G401 (cell line): ENCODE data around the gene PTPRN2. TPM values are rescaled to one million over a fixed set of nuclear protein-coding genes. Genes with fewer than 3 reads are reported as not detected.

ENCODE experiments used
- DNase-seq: peaks from one replicate; pipeline ENCODE4 v3.0.0-alpha.2; 2015; ENCODE audit warnings: low spot score
- in situ Hi-C: cut with HindIII; loops from 2 replicates; pipeline ENCODE4 v1.10.0; 2016; ENCODE audit warnings: low sequenced_read_pairs, mixed read lengths
- total RNA-seq: library from RNA; depleted of rRNA; stranded (reverse); fragments of >200 nt; shearing (Covaris generic); gene quantifications from 2 replicates; pipeline ENCODE4 v1.2.3, GENCODE V29; 2014

PTPRN2 gene
- total RNA-seq, 1 experiment from 2014 or later = not detected

DNA sequence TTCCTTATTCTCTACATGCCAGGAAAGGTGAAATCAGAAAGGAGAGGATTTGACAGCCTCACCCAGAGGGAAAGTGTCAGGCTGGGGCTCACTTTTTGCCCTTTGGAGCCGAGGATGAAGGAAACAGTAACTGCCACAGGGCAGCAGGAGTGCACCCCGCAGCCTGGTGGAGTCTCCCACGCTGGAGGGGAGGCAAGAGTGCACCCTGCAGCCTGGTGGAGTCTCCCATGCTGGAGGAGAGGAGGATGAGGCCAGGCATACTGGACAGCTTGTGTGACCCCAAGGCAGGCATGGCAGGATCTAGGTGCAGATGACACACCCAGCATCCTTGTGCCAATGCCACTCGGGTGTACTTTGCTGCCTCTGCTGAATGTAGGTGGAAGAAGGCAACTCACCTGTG, 766.8 kb downstream of the PTPRN2 start:
- in situ Hi-C loops = no loop called here
- no peak for DNase-seq

DNA sequence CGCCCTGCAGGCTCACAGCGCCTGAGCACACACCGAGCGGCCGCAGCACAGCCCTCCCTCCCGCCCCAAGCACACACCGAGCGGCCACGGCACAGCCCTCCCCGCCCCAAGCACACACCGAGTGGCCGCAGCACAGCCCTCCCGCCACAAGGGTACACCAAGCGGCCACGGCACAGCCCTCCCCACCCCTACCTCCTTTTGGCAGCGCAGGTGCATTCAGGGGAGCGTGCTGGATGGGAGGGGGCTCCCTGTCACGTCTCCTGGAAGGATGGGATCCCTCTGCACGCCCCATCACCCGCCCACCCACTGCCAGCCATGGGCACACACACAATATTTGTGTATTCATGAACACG, 768.2 kb downstream of the PTPRN2 start:
- no peak for DNase-seq
- in situ Hi-C loops = no loop called here

DNA sequence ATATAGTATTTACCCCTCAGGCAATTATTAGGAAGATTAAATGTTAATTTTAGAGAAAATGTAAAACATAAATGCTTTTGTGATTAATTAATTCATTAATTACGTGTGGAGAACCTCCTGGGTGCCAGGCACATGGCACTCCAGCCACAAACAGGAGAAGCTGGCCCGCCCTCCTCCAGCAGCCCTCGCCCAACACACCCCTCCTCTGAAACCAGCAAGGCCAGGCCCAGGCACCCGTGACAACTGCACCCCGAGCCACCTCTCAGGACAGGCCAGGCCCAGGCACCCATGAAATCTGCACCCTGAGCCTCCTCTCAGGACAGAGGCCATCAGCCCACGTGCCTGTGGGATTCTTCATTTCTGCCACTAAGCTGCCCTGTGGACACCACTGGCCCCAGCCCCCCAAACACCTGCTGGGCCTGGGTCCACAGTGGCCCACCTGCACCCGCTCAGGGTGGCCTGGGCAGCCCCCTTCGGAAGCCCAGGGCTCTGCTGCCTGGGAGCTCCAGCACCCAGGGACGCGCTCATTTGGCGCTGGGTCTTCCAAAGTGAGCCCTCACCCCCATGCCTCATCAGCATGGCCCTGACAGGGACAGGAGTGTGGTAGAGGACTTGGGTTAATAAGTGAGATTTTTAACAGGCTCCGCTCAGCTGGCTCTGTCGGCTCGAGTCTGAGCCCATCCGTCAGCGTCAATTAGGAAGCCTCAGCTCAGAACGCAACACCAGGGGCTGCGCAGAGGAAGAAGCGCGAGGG, 768.7 kb downstream of the PTPRN2 start:
- no peak for DNase-seq
- in situ Hi-C loops = no loop called here

DNA sequence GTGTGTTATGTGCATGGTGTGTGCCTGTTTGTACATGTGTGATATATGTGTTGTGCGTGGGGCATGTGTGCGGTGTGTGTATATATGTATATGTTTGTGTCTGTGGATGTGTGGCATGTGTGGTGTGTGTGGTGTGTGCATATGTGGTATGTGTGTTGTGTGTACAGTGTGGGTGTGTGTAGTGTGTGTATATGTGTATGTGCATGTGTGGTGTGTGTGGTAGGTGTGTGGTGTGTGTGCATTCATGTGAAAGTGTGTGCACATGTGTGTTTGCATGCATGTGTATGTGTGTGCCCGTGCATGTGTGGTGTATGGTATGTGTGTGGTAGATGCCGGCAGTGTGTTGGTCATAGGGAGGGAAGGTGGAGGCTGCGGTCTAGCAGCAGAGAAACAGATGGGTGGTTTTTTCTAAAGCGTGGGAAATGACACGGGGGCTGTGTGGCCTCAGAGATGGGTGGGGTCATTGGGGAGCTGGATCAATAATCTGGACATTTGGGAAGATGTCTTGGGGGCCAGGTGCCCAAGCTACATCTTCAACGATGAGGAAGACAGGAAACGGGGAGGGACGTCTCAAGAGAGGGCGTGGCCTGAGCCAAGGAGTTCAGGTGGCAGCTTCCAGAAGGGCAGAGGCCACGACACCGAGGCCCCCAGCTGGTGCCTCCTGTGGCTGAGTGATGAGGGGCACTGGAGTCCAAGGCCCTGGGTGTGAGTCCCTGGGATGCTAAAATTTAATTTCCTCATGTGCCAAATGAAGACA, 769.5 kb downstream of the PTPRN2 start:
- DNase-seq = no peak
- in situ Hi-C loops = no loop called here

- no peak for DNase-seq
- in situ Hi-C loops = no loop called here
Observed at GRCh38 chr7:157817433-157817832, 770.2 kb downstream of the PTPRN2 start.

- DNase-seq = no peak
- in situ Hi-C loops = no loop called here
Observed at GRCh38 chr7:157816526-157817250, 770.9 kb downstream of the PTPRN2 start.

DNA sequence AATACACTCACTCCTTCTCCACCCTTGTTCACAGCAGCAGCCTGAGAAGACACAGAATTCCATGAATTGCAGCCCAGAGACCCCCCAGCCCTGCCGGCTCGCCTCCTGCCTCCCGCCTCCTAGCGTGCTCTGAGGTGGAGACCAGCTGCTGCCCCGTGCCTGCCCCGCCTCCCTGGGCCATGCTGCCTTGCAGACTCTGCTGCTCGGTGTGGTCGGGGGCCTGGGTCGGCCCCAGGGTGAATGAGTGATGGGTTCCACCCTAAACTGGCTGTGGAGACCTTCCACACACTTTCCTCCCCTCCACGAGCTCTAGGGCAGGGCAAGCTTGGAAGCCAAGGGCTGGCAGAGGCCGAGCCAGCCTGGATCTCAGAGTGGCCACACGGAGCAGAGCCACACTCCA, 771.5 kb downstream of the PTPRN2 start:
- in situ Hi-C loops = no loop called here
- DNase-seq = no peak

DNA sequence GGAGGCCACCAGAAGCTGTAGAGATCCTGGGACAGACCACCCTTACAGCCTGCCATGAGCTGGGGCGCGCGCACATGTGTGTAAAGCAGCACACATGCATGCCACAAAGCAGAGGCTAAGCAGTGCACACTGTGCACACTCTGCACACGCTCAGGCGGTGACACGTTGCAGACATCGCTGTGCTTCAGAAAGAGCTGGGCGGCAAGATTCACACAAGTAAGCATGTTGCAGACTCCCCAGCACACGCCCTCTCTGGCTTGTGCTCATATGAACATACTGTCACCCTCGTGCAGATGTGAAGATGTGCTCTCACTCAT, 772.0 kb downstream of the PTPRN2 start:
- in situ Hi-C loops = no loop called here
- no peak for DNase-seq

DNA sequence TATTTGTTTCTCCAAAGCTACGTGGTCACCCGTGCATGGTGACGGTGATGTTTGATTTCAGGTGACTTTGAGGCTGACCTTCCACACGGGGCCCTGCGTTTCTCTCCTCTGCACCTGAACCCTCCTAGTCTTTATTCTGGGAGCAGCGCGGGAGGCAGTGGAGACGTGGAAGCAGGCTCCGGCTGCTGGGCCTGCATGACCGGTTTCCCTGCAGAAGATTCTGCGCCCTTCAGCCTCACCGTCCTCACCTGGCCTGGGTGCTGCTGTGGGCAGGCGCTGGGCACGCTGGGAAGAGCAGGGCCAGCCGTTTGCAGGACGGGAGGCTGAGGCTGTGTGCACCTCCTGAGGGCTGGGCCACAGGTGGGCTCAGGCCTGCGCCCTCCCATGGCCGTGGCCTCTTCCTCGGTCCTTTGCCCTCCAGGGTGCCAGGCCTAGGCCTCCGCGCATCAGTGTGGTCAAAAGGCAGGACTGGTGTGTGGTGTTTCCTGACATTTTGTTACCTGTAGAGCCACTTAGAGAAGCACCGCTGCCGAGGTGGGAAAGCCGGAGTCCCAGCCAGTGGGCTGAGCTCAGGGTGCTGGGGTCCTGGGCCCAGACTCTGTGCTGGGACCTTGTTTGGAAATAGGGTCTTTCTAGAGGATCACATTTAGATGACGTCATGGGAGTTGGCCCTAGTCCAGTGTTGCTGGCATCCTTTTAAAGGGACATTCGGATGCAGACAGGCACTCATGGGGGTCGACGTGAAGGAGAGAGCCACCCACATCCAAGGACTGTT, 772.5 kb downstream of the PTPRN2 start:
- DNase-seq = no peak
- in situ Hi-C loops = no loop called here

GRCh38 chr7:157813741-157814661, 773.6 kb downstream of the PTPRN2 start:
- DNase-seq = no peak
- in situ Hi-C loops = no loop called here

- in situ Hi-C loops = no loop called here
- no peak for DNase-seq
Observed at GRCh38 chr7:157813053-157813452, 774.6 kb downstream of the PTPRN2 start.

DNA sequence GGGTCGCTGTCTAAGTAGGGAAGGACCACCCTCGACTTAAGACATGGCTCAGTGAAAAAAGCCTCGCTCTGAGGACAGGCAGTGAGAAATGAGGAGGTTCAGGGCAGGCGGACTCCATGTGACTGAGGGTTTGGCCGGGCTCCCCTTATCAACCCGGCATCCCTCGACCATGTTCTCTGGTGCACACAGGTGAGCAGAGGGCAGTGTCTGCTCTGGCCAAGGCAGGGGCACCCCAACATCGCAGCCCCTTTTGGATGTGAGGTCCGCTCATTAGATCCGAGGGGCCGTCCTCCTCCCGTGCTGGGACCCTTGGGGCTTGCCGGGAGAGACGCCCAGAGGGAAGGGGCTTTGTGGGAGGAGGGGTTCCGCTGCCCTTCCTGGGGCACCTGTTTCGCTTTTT, 775.7 kb downstream of the PTPRN2 start:
- in situ Hi-C loops = no loop called here
- DNase-seq = no peak

DNA sequence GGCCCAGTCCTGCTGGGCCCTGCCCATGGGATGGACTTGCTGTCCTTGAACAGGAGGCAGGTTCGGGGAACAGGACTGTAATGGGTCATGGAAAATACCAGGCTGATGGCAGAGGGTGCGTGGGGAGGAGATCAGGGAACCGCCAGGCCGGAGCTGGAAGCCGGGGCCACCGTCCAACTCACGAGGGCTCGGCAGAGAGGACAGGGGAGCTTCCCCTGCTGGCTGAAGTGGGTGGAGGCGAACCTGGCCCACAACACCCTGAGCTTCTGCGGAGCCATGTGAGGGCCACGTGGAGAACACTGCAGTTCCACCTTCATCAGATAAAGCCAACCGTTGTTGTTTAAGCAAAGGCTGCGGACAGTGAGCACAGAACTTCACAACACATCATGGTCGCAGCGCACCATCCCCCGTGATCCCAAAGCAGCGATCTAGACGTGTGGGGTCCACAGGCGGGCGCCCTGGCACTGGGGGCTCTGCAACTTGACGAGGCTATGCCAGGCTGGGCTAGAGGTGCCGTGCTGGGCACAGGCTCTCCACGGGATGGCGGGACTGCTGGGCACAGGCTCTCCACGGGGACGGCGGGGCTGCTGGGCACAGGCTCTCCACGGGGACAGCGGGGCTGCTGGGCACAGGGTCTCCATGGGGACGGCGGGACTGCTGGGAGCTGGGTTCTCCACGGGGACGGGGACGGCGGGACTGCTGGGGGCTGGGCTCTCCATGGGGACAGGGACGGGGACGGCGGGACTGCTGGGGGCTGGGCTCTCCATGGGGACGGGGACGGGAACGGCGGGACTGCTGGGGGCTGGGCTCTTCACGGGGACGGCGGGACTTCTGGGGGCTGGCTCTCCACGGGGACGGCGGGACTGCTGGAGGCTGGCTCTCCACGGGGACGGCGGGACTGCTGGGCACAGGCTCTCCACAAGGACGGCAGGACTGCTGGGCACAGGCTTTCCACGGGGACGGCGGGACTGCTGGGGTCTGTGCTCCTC, 777.5 kb downstream of the PTPRN2 start:
- DNase-seq = no peak
- in situ Hi-C loops = no loop called here

DNA sequence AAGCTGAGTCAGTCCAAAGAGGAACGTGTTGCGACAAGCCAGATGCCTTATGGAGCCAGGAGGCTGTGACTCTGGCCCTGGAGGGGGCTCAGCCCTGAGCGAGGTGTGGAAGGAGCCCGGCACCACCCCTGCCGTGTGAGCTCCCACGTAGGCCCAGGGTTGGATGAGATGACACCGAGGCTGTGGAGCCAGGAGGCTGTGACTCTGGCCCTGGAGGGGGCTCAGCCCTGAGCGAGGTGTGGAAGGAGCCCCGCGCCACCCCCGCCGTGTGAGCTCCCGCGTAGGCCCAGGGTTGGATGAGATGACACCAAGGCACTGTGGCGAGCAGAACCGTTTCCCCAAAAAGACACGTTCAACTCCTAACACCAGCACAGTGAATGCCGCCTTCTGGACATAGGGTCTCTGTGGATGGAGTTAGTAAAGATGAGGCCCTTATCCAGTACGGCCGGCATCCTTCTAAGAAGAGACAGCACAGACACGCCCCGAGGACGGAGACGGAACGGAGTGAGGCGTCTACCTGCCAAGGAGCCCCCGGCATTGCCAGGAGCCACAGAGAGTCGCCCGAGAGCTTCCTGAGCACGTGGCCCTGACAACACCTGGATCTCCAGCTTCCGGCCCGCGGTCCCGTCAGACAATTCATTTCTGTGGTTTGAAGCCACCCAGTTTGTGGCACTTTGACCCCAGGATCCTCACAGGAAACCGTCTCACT, 778.3 kb downstream of the PTPRN2 start:
- in situ Hi-C loops = no loop called here
- DNase-seq = no peak

DNA sequence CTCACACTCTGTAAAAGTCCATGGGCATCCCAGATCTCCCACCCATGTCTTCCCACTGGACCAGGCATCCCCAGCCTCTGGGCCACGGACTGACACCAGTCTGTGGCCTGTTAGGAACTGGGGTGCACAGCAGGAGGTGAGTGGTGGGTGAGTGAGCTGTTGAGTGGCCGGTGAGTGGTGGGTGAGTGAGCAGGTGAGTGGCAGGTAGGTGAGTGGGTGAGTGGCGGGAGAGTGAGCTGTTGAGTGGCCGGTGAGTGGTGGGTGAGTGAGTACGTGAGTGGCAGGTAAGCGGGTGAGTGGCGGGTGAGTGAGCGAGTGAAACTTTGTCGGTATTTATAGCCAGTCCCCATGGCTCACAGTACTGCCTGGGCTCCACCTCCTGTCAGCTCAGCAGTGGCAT, 779.6 kb downstream of the PTPRN2 start:
- in situ Hi-C loops = no loop called here
- DNase-seq = no peak

- no peak for DNase-seq
Observed at GRCh38 chr7:157807510-157807909, 780.1 kb downstream of the PTPRN2 start.

GRCh38 chr7:157806711-157807110, 780.9 kb downstream of the PTPRN2 start:
- no peak for DNase-seq
- in situ Hi-C loops = no loop called here

More at GRCh38 chr7:157807510-157807909, 780.1 kb downstream of the PTPRN2 start:
- in situ Hi-C loops = no loop called here
